Fibroblast of lung (primary cell): Measurements from ENCODE around the gene ACVR1C.

Source experiments
- CTCF ChIP-seq, 2 donors: IDR thresholded peaks in 1 of 2; conservative IDR thresholded peaks in 1 of 2; 1 replicate in 1 of 2; 2 replicates in 1 of 2; pipeline ENCODE4 v1.5.1; 2011 to 2012; ENCODE audit warnings: low read length in 2 of 2, control low read depth in 1 of 2, inconsistent platforms in 1 of 2, low read depth in 1 of 2, mild to moderate bottlenecking in 1 of 2
- EZH2 ChIP-seq: IDR thresholded peaks from 2 replicates; pipeline ENCODE4 v1.5.1; 2012; ENCODE audit warnings: low read length, control low read depth, mild to moderate bottlenecking; ENCODE audit errors: missing control alignments

- TF ChIP-seq CTCF (conservative IDR thresholded peaks at IDR 0.05 in 1 of 2, IDR thresholded peaks at IDR 0.05 in 1 of 2; ENCODE audit: low read depth in 1 of 2, low read length in 2 of 2) (no peak), EZH2 (no peak)
Observed at GRCh38 chr2:157509744-157510143, 118.9 kb downstream of the ACVR1C start.
